GM12864 (cell line): ENCODE measurements around the gene HSPA5.
A peak's percentile ranks its signal among the peaks of the same experiment; 100 is the strongest.
"Not testable (repeated sequence)": the region's sequence is repeated elsewhere in the genome, so short reads cannot be mapped to it uniquely, and the experiment has no call there.

ENCODE experiments used
- DNase-seq: peaks from one replicate; pipeline ENCODE4 v3.0.0-alpha.2; 2011; ENCODE audit warnings: low read depth
- H3K4me3 ChIP-seq: 2 replicates; pipeline ENCODE4 v1.5.1; 2011; ENCODE audit warnings: mild to moderate bottlenecking, low read depth, low read length, control low read depth
- CTCF ChIP-seq: IDR thresholded peaks from 2 replicates; pipeline ENCODE4 v1.5.1; 2011; ENCODE audit warnings: low read depth, mild to moderate bottlenecking, moderate library complexity, low read length, control low read depth, inconsistent platforms; ENCODE audit errors: missing control alignments

The HSPA5 gene

GRCh38 chr9:125202846-125203618, 38.1 kb downstream of the HSPA5 start:
- H3K4me3 ChIP-seq, result no peak overlapping the region
- TF ChIP-seq CTCF, result no peak
- DNase-seq, result no peak

DNA sequence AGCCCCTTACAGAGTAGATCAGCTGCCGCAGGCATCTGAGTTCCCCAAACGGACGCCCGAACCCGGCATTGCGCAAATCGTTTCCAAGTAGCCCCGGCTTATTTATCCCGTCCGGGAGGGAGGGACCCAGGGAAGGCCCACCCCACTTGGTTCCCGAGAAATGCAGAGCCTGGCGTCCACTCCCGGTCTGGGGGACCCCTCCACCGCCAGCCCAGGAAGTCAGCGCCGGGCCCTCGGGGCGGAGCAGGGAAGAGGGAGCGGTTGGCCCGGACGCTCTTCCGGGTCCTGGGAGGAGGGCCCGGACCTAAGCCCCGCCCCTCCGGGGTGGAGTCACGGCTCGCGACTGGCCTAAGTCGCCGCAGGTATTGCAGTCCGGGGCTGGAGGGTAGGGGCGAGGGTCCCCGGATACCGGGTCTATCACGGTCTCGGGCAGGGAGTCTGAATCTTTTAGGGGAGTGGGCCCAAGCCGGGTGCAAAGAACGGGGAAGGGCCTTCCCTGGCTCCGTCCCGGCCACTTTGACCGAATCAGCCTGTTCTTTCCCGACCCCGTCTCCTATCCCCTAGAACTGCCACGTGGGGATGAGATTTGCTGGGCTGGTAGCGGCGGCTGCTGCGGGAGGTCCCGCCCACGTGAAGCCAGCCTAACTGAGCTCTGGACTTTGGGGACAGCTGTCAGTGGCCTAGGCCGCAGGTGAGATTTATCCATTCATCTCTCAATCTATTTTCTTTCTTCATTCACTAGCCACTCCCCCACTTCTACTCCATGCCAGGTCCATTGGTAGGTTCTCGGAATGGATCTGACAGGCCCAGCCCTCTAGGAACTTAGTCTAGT, 40.7 kb downstream of the HSPA5 start, which contains the start of gene RABEPK:
RABEPK (plus strand) TSS at position 327 of the 832 bp plus-strand sequence. CDS start 2,472 bp downstream, outside the sequence.
- DNase-seq, result peak; percentile 69
- H3K4me3 ChIP-seq, result peak within 1 kb of the TSS; percentile 82
- no peak for TF ChIP-seq CTCF

DNA sequence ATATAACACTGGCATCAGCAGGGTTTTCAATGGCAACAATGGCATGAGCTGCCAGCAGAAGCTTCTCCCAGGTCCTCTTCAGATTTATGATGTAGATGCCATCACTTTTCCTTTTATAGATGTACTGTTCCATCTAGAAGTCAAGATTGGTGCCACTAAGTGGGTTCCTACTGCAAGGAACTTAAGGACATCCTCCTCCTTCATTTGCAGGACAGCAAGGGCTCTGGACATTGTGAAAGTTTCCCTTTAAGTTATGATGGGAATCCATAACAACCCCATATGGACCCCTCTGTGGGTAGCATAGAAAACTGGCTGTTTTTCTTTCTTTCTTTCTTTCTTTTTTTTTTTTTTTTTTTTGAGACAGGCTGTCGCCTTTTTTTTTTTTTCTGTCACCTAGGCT, 45.6 kb downstream of the HSPA5 start:
- H3K4me3 ChIP-seq, DNase-seq: not testable (repeated sequence)

- not testable (repeated sequence) for DNase-seq, H3K4me3 ChIP-seq
These were observed 46.7 kb downstream of the HSPA5 start for GRCh38 chr9:125194466-125194865.

GRCh38 chr9:125190361-125190801, 50.8 kb downstream of the HSPA5 start:
- no peak for DNase-seq
- peak overlapping the region; percentile 77 for H3K4me3 ChIP-seq
- no peak for TF ChIP-seq CTCF

GRCh38 chr9:125189361-125190289, 51.5 kb downstream of the HSPA5 start, which contains the start of gene PPP6C:
Gene PPP6C, minus strand, starts transcription at chr9:125189803. Its CDS starts 85 bp downstream, at chr9:125189718.
- DNase-seq, result peak; percentile 85
- H3K4me3 ChIP-seq, result peak within 1 kb of the TSS; percentile 77
- peak; percentile 59 for TF ChIP-seq CTCF

DNA sequence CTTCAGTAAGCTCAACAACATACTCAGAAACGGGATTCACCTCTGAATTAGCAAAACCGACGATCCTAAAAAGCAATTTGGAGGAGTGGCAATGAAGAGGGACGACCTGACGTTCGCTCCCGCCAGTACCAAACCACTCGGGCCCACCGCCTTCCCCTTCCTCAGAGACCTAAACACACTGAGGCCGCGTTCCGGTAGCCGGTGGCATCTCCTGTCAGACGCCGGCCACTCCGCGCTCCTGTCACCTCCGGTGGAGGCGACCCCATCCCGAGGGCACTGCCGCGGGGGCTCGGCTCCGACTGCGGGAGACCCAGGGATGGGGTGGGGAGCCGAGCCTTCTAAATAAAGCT, 52.2 kb downstream of the HSPA5 start:
- DNase-seq, result no peak
- TF ChIP-seq CTCF, result no peak
- peak overlapping the region; percentile 77 for H3K4me3 ChIP-seq
